ENCODE results near the gene FGF16. TPM values are rescaled to one million over a fixed set of nuclear protein-coding genes. Genes with fewer than 3 reads are reported as not detected.
"Not testable (repeated sequence)": the region's sequence is repeated elsewhere in the genome, so short reads cannot be mapped to it uniquely, and the experiment has no call there.

FGF16 gene
- total RNA-seq (not detected), polyA plus RNA-seq (not detected)

GRCh38 chrX:77446908-77447652, at the start of gene FGF16:
TSS of gene FGF16 (plus strand) at chrX:77447389. CDS start at chrX:77447675, 286 bp downstream.
- Histone ChIP-seq H3K9me3 (ENCODE audit: control insufficient read depth in 2 of 2, low read length in 2 of 2) (no peaks in the 10 kb centered on the region), H3K36me3 (ENCODE audit: control insufficient read depth, insufficient read depth, low read length) (no peaks in the 10 kb centered on the region), H3K4me3 (ENCODE audit: low read depth, low read length) (peak within 1 kb of the TSS; percentile 32), H3K4me1 (ENCODE audit: control insufficient read depth, insufficient read depth, low read length, poor library complexity, severe bottlenecking) (peaks cover 22% of the 10 kb centered on the region), H3K27me3 (ENCODE audit: control insufficient read depth, insufficient read depth, low read length) (peaks cover 2% of the 10 kb centered on the region), H3K27ac (ENCODE audit: insufficient read depth, low read length, poor library complexity, severe bottlenecking) (no peak within 1 kb of the TSS)
- H3K4me1 Mint-ChIP-seq, result peaks cover 0 to 14% (median 2%) of the 10 kb centered on the region in 4 donors
- H3K4me3 Mint-ChIP-seq, result peak within 1 kb of the TSS; percentile 10 to 85 (median 82)
- peaks cover 24% of the 10 kb centered on the region for H3K27me3 Mint-ChIP-seq
- DNase-seq (peak in 1 of 3 donors; percentile 19), ATAC-seq (ENCODE audit: low read depth in 2 of 2) (peak in 1 of 2 donors; percentile 28)
- no peaks in the 10 kb centered on the region for H3K9me3 Mint-ChIP-seq
- no peak within 1 kb of the TSS for H3K27ac Mint-ChIP-seq
- no peaks in the 10 kb centered on the region for H3K36me3 Mint-ChIP-seq

GRCh38 chrX:77398330-77398954, 48.7 kb upstream of the FGF16 start:
- H3K36me3 Mint-ChIP-seq, result no peaks in the 10 kb centered on the region
- Histone ChIP-seq H3K36me3 (ENCODE audit: control insufficient read depth, insufficient read depth, low read length) (no peaks in the 10 kb centered on the region), H3K9me3 (ENCODE audit: control insufficient read depth in 2 of 2, low read length in 2 of 2) (no peaks in the 10 kb centered on the region), H3K27me3 (ENCODE audit: control insufficient read depth, insufficient read depth, low read length) (no peaks in the 10 kb centered on the region), H3K4me1 (ENCODE audit: control insufficient read depth, insufficient read depth, low read length, poor library complexity, severe bottlenecking) (no peaks in the 10 kb centered on the region), H3K27ac (ENCODE audit: insufficient read depth, low read length, poor library complexity, severe bottlenecking) (no peak overlapping the region), H3K4me3 (ENCODE audit: low read depth, low read length) (no peak overlapping the region)
- H3K4me1 Mint-ChIP-seq, result no peaks in the 10 kb centered on the region
- H3K4me3 Mint-ChIP-seq, result no peak overlapping the region
- H3K9me3 Mint-ChIP-seq, result peaks cover 0 to 3% (median 0%) of the 10 kb centered on the region in 7 donors
- no peak for DNase-seq
- no peaks in the 10 kb centered on the region for H3K27me3 Mint-ChIP-seq
- no peak for ATAC-seq (ENCODE audit: low read depth in 2 of 2)
- no peak overlapping the region for H3K27ac Mint-ChIP-seq

- Histone ChIP-seq H3K4me1 (ENCODE audit: control insufficient read depth, insufficient read depth, low read length, poor library complexity, severe bottlenecking) (no peaks in the 10 kb centered on the region), H3K36me3 (ENCODE audit: control insufficient read depth, insufficient read depth, low read length) (no peaks in the 10 kb centered on the region), H3K9me3 (ENCODE audit: control insufficient read depth in 2 of 2, low read length in 2 of 2) (no peaks in the 10 kb centered on the region), H3K4me3 (ENCODE audit: low read depth, low read length) (no peak overlapping the region), H3K27me3 (ENCODE audit: control insufficient read depth, insufficient read depth, low read length) (no peaks in the 10 kb centered on the region), H3K27ac (ENCODE audit: insufficient read depth, low read length, poor library complexity, severe bottlenecking) (no peak overlapping the region)
- DNase-seq (no peak), ATAC-seq (ENCODE audit: low read depth in 2 of 2) (no peak)
- Mint-ChIP-seq H3K9me3 (peaks cover 0 to 3% (median 0%) of the 10 kb centered on the region in 7 donors), H3K36me3 (no peaks in the 10 kb centered on the region), H3K4me3 (no peak overlapping the region), H3K27me3 (no peaks in the 10 kb centered on the region), H3K4me1 (no peaks in the 10 kb centered on the region), H3K27ac (no peak overlapping the region)
Measured at GRCh38 chrX:77404419-77404818, 42.8 kb upstream of the FGF16 start.

- H3K4me1 ChIP-seq (ENCODE audit: control insufficient read depth, insufficient read depth, low read length, poor library complexity, severe bottlenecking); H3K4me3 Mint-ChIP-seq; H3K9me3 Mint-ChIP-seq; H3K27me3 Mint-ChIP-seq; H3K36me3 ChIP-seq (ENCODE audit: control insufficient read depth, insufficient read depth, low read length); H3K4me1 Mint-ChIP-seq; H3K27ac Mint-ChIP-seq; H3K27me3 ChIP-seq (ENCODE audit: control insufficient read depth, insufficient read depth, low read length); ATAC-seq (ENCODE audit: low read depth in 2 of 2); DNase-seq; H3K36me3 Mint-ChIP-seq; H3K9me3 ChIP-seq (ENCODE audit: control insufficient read depth in 2 of 2, low read length in 2 of 2); H3K4me3 ChIP-seq (ENCODE audit: low read depth, low read length); H3K27ac ChIP-seq (ENCODE audit: insufficient read depth, low read length, poor library complexity, severe bottlenecking): not testable (repeated sequence)
Measured at GRCh38 chrX:77407821-77408220, 39.4 kb upstream of the FGF16 start.

- Mint-ChIP-seq H3K27ac (no peak overlapping the region), H3K4me1 (no peaks in the 10 kb centered on the region), H3K4me3 (no peak overlapping the region), H3K9me3 (peaks cover 0 to 4% (median 0%) of the 10 kb centered on the region in 7 donors), H3K36me3 (no peaks in the 10 kb centered on the region), H3K27me3 (peaks cover 4% of the 10 kb centered on the region)
- Histone ChIP-seq H3K27ac (ENCODE audit: insufficient read depth, low read length, poor library complexity, severe bottlenecking) (no peak overlapping the region), H3K4me3 (ENCODE audit: low read depth, low read length) (no peak overlapping the region), H3K9me3 (ENCODE audit: control insufficient read depth in 2 of 2, low read length in 2 of 2) (no peaks in the 10 kb centered on the region), H3K36me3 (ENCODE audit: control insufficient read depth, insufficient read depth, low read length) (no peaks in the 10 kb centered on the region), H3K27me3 (ENCODE audit: control insufficient read depth, insufficient read depth, low read length) (no peaks in the 10 kb centered on the region), H3K4me1 (ENCODE audit: control insufficient read depth, insufficient read depth, low read length, poor library complexity, severe bottlenecking) (no peaks in the 10 kb centered on the region)
- ATAC-seq (ENCODE audit: low read depth in 2 of 2), result no peak
- no peak for DNase-seq
Measured at GRCh38 chrX:77412631-77413030, 34.6 kb upstream of the FGF16 start.

DNA sequence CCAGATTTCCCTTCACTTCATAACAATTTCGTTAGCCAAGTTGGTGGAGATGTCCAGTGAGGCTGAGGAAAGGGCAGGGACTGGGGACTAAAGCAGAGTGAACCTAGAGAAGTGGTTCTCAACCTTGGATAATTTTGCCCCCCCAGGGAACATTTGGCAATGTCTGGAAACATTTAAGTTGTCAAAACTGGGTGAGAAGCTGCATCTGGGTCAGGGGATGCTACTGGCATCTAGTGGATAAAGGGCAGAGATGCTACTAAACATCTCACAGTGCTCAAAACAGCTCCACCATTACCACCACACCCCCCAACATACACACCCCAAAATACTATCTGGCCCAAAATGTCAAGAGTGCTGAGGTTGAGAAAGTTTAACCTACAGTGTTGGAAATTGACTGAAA, 32.0 kb upstream of the FGF16 start:
- Histone ChIP-seq H3K9me3 (ENCODE audit: control insufficient read depth in 2 of 2, low read length in 2 of 2) (no peaks in the 10 kb centered on the region), H3K27ac (ENCODE audit: insufficient read depth, low read length, poor library complexity, severe bottlenecking) (no peak overlapping the region), H3K4me3 (ENCODE audit: low read depth, low read length) (no peak overlapping the region), H3K36me3 (ENCODE audit: control insufficient read depth, insufficient read depth, low read length) (no peaks in the 10 kb centered on the region), H3K27me3 (ENCODE audit: control insufficient read depth, insufficient read depth, low read length) (no peaks in the 10 kb centered on the region), H3K4me1 (ENCODE audit: control insufficient read depth, insufficient read depth, low read length, poor library complexity, severe bottlenecking) (no peaks in the 10 kb centered on the region)
- no peak overlapping the region for H3K27ac Mint-ChIP-seq
- peaks cover 4% of the 10 kb centered on the region for H3K27me3 Mint-ChIP-seq
- DNase-seq (no peak), ATAC-seq (ENCODE audit: low read depth in 2 of 2) (no peak)
- no peaks in the 10 kb centered on the region for H3K36me3 Mint-ChIP-seq
- no peaks in the 10 kb centered on the region for H3K4me1 Mint-ChIP-seq
- H3K4me3 Mint-ChIP-seq, result no peak overlapping the region
- peaks cover 0 to 4% (median 0%) of the 10 kb centered on the region in 7 donors for H3K9me3 Mint-ChIP-seq

GRCh38 chrX:77415882-77416281, 31.3 kb upstream of the FGF16 start:
- no peak overlapping the region for H3K4me3 Mint-ChIP-seq

More at GRCh38 chrX:77415882-77416281, 31.3 kb upstream of the FGF16 start:
- Mint-ChIP-seq H3K36me3 (no peaks in the 10 kb centered on the region), H3K27ac (no peak overlapping the region), H3K4me1 (no peaks in the 10 kb centered on the region), H3K27me3 (peaks cover 4% of the 10 kb centered on the region), H3K9me3 (no peaks in the 10 kb centered on the region)
- Histone ChIP-seq H3K4me3 (ENCODE audit: low read depth, low read length) (no peak overlapping the region), H3K4me1 (ENCODE audit: control insufficient read depth, insufficient read depth, low read length, poor library complexity, severe bottlenecking) (no peaks in the 10 kb centered on the region), H3K27ac (ENCODE audit: insufficient read depth, low read length, poor library complexity, severe bottlenecking) (no peak overlapping the region), H3K36me3 (ENCODE audit: control insufficient read depth, insufficient read depth, low read length) (no peaks in the 10 kb centered on the region), H3K27me3 (ENCODE audit: control insufficient read depth, insufficient read depth, low read length) (no peaks in the 10 kb centered on the region), H3K9me3 (ENCODE audit: control insufficient read depth in 2 of 2, low read length in 2 of 2) (no peaks in the 10 kb centered on the region)
- ATAC-seq (ENCODE audit: low read depth in 2 of 2) (no peak), DNase-seq (no peak)
